Type B pancreatic cell (in vitro differentiated cells): ENCODE results near the gene GATAD2B. TPM values are rescaled to one million over a fixed set of nuclear protein-coding genes. Genes with fewer than 3 reads are reported as not detected.

Experiments
- DNase-seq: peaks from one replicate; pipeline ENCODE4 v3.0.0; 2021; ENCODE audit warnings: mixed read lengths; ENCODE audit not compliant: unreplicated experiment; ENCODE audit errors: extremely low spot score
- H3K27ac Mint-ChIP-seq: 2 replicates; pipeline ENCODE4 v1.8.0; 2021; ENCODE audit warnings: mild to moderate bottlenecking, mixed read lengths
- H3K27me3 Mint-ChIP-seq: 2 replicates; pipeline ENCODE4 v1.8.0; 2021; ENCODE audit warnings: mixed read lengths
- H3K36me3 Mint-ChIP-seq: 2 replicates; pipeline ENCODE4 v1.8.0; 2021; ENCODE audit warnings: mixed read lengths
- H3K4me1 Mint-ChIP-seq: one replicate; pipeline ENCODE4 v1.8.0; 2021; ENCODE audit warnings: mixed read lengths; ENCODE audit not compliant: unreplicated experiment
- H3K4me3 Mint-ChIP-seq: 2 replicates; pipeline ENCODE4 v1.8.0; 2021; ENCODE audit warnings: mild to moderate bottlenecking, mixed read lengths
- H3K9me3 Mint-ChIP-seq: 2 replicates; pipeline ENCODE4 v1.8.0; 2021; ENCODE audit warnings: mixed read lengths
- total RNA-seq: library from RNA; stranded (reverse); gene quantifications from 2 replicates; pipeline ENCODE4 v1.2.1, GENCODE V29; 2021; ENCODE audit warnings: low replicate concordance
- TF ChIP-seq, protein P1 (sequence below): fragments of 200-600 bp; sonication (generic); conservative IDR thresholded peaks from 2 replicates; pipeline ENCODE4 v1.5.0; 2021; ENCODE audit warnings: antibody characterized with exemption, mild to moderate bottlenecking

Gene GATAD2B
- total RNA-seq, 1 donor from 2014 or later = 51.4 TPM

DNA sequence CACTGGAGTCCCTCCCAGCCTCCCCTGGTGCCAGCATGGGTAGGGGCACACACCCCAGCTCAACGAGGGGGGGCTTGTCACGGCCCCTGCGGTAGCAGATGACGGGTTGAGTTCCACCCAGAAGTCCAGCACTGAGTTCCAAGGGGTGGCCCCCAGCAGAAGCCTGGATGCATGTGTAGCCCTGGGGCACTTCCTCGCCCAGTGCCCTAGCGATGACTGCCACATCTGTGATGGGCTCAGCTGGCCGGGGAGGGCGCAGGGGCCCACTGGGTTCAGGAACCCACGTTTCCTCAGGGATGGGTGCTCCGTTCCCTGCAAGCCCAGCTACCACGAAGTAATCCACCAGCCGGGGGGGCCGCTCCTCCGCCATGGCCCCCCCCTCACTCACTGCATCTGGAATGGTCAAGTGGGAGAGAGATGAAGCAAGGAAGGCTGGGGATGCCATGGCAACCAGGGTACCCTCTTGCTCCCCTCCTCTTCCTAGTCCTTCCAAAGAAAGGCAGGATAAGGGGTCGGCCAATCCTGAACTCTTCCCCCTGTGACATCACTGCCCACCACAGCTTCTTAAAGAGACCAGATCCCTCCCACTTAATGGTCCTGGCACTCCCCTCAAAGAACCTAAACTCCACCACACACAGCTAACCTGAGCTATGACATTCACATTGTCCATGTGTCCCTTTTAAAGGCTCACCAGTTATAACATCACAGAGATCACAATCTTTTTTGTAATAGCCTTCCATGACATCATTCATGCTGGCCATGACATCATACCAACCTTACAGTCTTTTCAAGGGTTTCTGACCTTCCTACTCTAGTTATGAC lies 21.4 kb upstream of the GATAD2B start:
- Mint-ChIP-seq H3K36me3 (no peaks in the 10 kb centered on the region), H3K4me3 (peak overlapping the region; percentile 88), H3K4me1 (peaks cover 7% of the 10 kb centered on the region), H3K27me3 (no peaks in the 10 kb centered on the region), H3K27ac (peak overlapping the region; percentile 19), H3K9me3 (no peaks in the 10 kb centered on the region)
- TF ChIP-seq, protein P1, sequence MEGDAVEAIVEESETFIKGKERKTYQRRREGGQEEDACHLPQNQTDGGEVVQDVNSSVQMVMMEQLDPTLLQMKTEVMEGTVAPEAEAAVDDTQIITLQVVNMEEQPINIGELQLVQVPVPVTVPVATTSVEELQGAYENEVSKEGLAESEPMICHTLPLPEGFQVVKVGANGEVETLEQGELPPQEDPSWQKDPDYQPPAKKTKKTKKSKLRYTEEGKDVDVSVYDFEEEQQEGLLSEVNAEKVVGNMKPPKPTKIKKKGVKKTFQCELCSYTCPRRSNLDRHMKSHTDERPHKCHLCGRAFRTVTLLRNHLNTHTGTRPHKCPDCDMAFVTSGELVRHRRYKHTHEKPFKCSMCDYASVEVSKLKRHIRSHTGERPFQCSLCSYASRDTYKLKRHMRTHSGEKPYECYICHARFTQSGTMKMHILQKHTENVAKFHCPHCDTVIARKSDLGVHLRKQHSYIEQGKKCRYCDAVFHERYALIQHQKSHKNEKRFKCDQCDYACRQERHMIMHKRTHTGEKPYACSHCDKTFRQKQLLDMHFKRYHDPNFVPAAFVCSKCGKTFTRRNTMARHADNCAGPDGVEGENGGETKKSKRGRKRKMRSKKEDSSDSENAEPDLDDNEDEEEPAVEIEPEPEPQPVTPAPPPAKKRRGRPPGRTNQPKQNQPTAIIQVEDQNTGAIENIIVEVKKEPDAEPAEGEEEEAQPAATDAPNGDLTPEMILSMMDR = no peak
- DNase-seq = no peak

DNA sequence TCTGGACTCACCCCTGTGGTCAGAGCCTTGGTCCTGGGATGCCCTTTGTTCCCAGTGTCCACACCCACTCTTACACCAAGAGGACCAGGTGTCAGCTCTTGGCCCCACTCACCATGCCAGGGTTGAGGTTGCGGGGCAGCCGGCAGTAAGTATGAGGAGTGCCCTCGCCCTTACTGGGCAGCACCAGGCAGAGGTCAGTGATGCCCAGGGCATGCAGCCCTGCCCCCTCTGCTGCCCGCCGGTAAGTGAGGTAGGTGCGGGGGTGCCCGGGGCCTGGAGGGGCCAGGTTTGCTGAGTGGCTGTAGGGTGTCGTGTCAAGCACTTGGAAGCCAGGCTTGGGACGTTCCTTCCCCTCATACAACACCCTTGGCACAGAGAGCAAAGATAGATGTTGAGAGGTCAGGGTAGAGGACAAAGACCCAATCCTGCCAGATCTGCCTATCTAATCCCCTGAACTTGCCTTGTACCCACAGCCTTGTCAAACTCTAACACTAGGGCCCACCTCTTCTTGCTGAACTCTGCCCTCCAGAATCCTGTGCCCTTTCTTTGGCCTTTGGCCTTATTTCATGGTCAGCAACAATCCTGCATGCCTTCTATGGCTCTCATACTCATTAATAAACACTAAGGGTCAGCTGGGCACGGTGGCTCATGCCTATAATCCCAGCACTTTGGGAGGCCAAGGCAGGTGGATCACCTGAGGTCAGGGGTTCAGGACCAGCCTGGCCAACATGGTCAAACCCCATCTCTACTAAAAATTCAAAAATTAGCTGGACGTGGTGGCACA lies 20.2 kb upstream of the GATAD2B start:
- H3K9me3 Mint-ChIP-seq = no peaks in the 10 kb centered on the region
- peaks cover 7% of the 10 kb centered on the region for H3K4me1 Mint-ChIP-seq
- no peak for DNase-seq
- no peaks in the 10 kb centered on the region for H3K36me3 Mint-ChIP-seq
- no peaks in the 10 kb centered on the region for H3K27me3 Mint-ChIP-seq
- no peak overlapping the region for H3K4me3 Mint-ChIP-seq
- H3K27ac Mint-ChIP-seq = no peak overlapping the region
- TF ChIP-seq, protein P1 = no peak

DNA sequence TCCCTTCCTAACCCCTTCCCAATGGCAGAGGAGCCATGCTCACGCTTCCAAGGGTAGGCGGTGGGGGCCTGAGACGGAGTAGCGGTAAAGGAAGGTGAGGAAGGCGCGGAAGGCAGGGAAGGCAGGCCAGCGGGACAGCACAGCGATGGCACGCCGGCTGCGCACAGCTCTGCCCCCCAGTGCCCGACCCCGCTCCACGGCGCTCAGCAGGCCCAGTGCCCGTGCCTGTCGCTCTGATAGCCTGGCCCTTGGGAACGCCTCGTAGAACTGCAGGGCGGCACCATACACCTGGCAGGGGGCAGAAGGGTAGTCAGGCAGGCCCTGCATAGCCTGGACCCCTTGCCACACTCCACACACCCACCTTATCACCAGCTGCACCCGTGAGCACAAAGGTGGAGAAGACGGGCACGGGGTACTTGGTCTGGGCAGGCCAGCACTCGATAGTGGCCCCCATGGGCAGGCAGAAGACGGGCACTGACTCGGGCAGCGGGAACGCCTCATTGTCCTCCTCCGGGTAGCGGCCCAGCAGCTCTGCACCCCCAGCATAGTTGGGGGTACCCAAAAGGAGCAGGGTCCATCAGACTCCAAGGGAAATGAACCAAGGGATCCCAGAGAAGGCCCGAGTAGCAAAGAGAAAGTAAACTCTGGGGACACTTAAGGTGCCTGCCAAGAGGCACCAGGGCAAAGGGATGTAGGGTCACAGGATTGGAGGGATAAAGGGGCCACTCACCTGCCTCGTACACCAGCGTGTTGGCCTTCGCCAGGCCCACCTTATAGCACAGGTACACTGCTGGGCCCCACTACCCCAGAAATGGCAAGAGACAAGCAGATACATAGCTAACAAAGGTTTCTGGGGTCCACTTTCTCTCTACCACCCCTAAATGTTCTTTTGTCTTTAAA lies 19.3 kb upstream of the GATAD2B start:
- Mint-ChIP-seq H3K27ac (no peak overlapping the region), H3K4me1 (peaks cover 7% of the 10 kb centered on the region), H3K9me3 (no peaks in the 10 kb centered on the region), H3K4me3 (no peak overlapping the region), H3K27me3 (no peaks in the 10 kb centered on the region), H3K36me3 (no peaks in the 10 kb centered on the region)
- no peak for DNase-seq
- TF ChIP-seq, protein P1 = no peak

DNA sequence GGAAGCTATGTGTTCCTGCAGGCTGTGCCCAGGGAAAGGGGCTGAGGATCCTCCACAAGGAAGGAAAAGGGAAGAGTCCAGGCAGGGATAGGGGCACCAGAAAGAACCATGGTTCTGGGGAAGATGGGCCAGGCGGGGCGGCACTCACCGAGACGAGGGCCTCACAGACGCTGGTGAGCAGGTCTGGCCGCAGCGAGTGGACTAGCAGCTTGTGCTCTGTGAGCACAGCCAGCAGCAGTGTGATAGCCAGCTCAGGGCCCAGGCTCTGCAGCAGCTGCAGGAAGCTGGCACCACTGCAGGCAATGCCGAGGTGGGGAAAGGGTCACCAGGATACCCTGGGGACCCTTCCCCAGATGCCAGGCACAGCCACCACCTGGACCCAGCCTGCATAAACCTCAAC lies 18.0 kb upstream of the GATAD2B start:
- Mint-ChIP-seq H3K27me3 (no peaks in the 10 kb centered on the region), H3K36me3 (no peaks in the 10 kb centered on the region), H3K9me3 (no peaks in the 10 kb centered on the region), H3K4me1 (peaks cover 7% of the 10 kb centered on the region), H3K4me3 (no peak overlapping the region), H3K27ac (no peak overlapping the region)
- DNase-seq = no peak
- TF ChIP-seq, protein P1 = no peak

DNA sequence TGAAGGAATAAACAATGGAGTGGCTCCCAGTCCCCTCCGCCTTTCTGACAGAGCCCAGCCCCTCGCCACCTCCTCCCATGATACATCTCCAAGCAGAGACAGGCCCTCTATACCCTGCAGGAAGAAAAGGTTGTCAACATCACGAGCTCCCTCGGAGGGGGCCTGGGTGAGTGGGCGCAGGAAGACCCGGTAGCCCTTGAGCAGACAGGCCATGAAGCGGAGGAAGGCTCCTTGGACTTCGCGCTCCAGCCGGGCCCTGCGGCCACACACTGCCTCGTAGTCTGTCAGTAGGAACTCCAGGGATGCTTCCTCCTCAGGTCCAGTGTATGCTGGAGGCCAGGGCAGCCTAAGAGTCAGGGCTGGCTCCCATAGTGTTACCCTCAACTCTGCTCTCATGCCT lies 16.7 kb upstream of the GATAD2B start:
- TF ChIP-seq, protein P1 = no peak
- Mint-ChIP-seq H3K36me3 (no peaks in the 10 kb centered on the region), H3K9me3 (no peaks in the 10 kb centered on the region), H3K27ac (no peak overlapping the region), H3K4me1 (peaks cover 2% of the 10 kb centered on the region), H3K4me3 (no peak overlapping the region), H3K27me3 (no peaks in the 10 kb centered on the region)
- no peak for DNase-seq
